ENCODE data around the gene SP5. TPM values are rescaled to one million over a fixed set of nuclear protein-coding genes. Genes with fewer than 3 reads are reported as not detected.

Gene SP5
- total and polyA plus RNA-seq, 9 of the 15 experiments (the other 6 are each of a cell fraction or from before 2014, with no cell fraction given), result 0.03 to 1.7 (median 0.16) TPM; not detected in 1

GRCh38 chr2:170714381-170715061 is 616 bp upstream of the SP5 start (continued):
- TF ChIP-seq PATZ1 (CRISPR knock-in tag; IDR thresholded peaks at IDR 0.05; ENCODE audit: borderline replicate concordance) (no peak), ZNF583 (CRISPR knock-in tag; IDR thresholded peaks at IDR 0.05) (0 out of 2 replicates have a peak, but pooled peaks have one; percentile 73), ZBTB34 (CRISPR knock-in tag; IDR thresholded peaks at IDR 0.05) (no peak), ZNF3 (CRISPR knock-in tag; IDR thresholded peaks at IDR 0.05) (no peak), SP2 (IDR thresholded peaks at IDR 0.05; ENCODE audit: extremely low read depth, low read depth, low read length, poor library complexity, severe bottlenecking) (no peak), NR2F6 (CRISPR knock-in tag; IDR thresholded peaks at IDR 0.05) (no peak), MED1 (CRISPR knock-in tag; IDR thresholded peaks at IDR 0.05; ENCODE audit: borderline replicate concordance) (no peak), ATF2 (CRISPR knock-in tag; IDR thresholded peaks at IDR 0.05) (no peak), POLR2B (IDR thresholded peaks at IDR 0.05; ENCODE audit: low read depth, partially characterized antibody) (peak; percentile 17), ZNF134 (CRISPR knock-in tag; conservative IDR thresholded peaks at IDR 0.05) (no peak), ARID2 (IDR thresholded peaks at IDR 0.05) (no peak), PCBP1 (IDR thresholded peaks at IDR 0.05; ENCODE audit: low read depth, low read length, poor library complexity, severe bottlenecking) (no peak), PTTG1 (tag; IDR thresholded peaks at IDR 0.05; ENCODE audit: low read depth) (no peak), SAP30 (IDR thresholded peaks at IDR 0.05; ENCODE audit: borderline replicate concordance, insufficient read depth, low read depth, low read length, poor library complexity, severe bottlenecking) (no peak), POLR2AphosphoS2 (IDR thresholded peaks at IDR 0.05; ENCODE audit: low read length) (no peak), E2F1 (CRISPR knock-in tag; IDR thresholded peaks at IDR 0.05) (no peak; the same call in 1 of the 2 replicates), NR0B1 (IDR thresholded peaks at IDR 0.05; ENCODE audit: partially characterized antibody) (no peak), THRA (IDR thresholded peaks at IDR 0.05) (no peak), ZNF316 (IDR thresholded peaks at IDR 0.05) (no peak)
